Progenitor cell of endocrine pancreas (in vitro differentiated cells): Measurements from ENCODE around the gene ZNF329. TPM values are rescaled to one million over a fixed set of nuclear protein-coding genes. Genes with fewer than 3 reads are reported as not detected.

Experiments used
- DNase-seq: peaks from one replicate; pipeline ENCODE4 v3.0.0; 2021; ENCODE audit warnings: low spot score; ENCODE audit not compliant: unreplicated experiment
- H3K27ac Mint-ChIP-seq: 2 replicates; pipeline ENCODE4 v1.8.0; 2021; ENCODE audit warnings: mild to moderate bottlenecking, moderate library complexity, mixed read lengths
- H3K27me3 Mint-ChIP-seq: 2 replicates; pipeline ENCODE4 v1.8.0; 2021; ENCODE audit warnings: mixed read lengths
- H3K36me3 Mint-ChIP-seq: 2 replicates; pipeline ENCODE4 v1.8.0; 2022; ENCODE audit warnings: mixed read lengths; ENCODE audit not compliant: insufficient read depth
- H3K4me1 Mint-ChIP-seq: 2 replicates; pipeline ENCODE4 v1.8.0; 2021; ENCODE audit warnings: low read depth, mixed read lengths
- H3K4me3 Mint-ChIP-seq: 2 replicates; pipeline ENCODE4 v1.8.0; 2021; ENCODE audit warnings: low read depth, mild to moderate bottlenecking, moderate library complexity, mixed read lengths
- H3K9me3 Mint-ChIP-seq: 2 replicates; pipeline ENCODE4 v1.8.0; 2021; ENCODE audit warnings: low read depth, mixed read lengths
- total RNA-seq: library from RNA; stranded (reverse); gene quantifications from 2 replicates; pipeline ENCODE4 v1.2.1, GENCODE V29; 2021
- TF ChIP-seq, protein P1 (sequence below): fragments of 200-600 bp; sonication (generic); IDR thresholded peaks from one replicate; pipeline ENCODE4 v1.5.0; 2021; ENCODE audit warnings: antibody characterized with exemption, mild to moderate bottlenecking; ENCODE audit not compliant: unreplicated experiment

Gene ZNF329
- total RNA-seq, 1 donor from 2014 or later, result 17.0 TPM

DNA sequence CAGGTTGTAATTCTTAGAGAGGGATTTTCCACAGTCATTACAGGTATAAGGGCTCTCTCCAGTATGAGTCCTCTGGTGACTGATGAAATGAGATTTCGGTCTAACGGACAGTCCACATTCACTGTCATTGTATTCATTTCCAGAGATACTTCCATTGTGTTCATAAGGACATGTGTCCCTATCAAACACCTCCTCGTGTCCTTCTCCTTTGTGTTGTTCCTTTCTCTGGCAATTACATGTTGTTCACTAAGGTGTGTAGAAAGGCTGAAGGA, 42.1 kb downstream of the ZNF329 start:
- no peak for DNase-seq
- no peaks in the 10 kb centered on the region for H3K27me3 Mint-ChIP-seq
- H3K9me3 Mint-ChIP-seq, result peaks cover 49% of the 10 kb centered on the region
- TF ChIP-seq, protein P1, sequence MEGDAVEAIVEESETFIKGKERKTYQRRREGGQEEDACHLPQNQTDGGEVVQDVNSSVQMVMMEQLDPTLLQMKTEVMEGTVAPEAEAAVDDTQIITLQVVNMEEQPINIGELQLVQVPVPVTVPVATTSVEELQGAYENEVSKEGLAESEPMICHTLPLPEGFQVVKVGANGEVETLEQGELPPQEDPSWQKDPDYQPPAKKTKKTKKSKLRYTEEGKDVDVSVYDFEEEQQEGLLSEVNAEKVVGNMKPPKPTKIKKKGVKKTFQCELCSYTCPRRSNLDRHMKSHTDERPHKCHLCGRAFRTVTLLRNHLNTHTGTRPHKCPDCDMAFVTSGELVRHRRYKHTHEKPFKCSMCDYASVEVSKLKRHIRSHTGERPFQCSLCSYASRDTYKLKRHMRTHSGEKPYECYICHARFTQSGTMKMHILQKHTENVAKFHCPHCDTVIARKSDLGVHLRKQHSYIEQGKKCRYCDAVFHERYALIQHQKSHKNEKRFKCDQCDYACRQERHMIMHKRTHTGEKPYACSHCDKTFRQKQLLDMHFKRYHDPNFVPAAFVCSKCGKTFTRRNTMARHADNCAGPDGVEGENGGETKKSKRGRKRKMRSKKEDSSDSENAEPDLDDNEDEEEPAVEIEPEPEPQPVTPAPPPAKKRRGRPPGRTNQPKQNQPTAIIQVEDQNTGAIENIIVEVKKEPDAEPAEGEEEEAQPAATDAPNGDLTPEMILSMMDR, result no peak
- peaks cover 7% of the 10 kb centered on the region for H3K36me3 Mint-ChIP-seq
- no peaks in the 10 kb centered on the region for H3K4me1 Mint-ChIP-seq
- H3K27ac Mint-ChIP-seq, result no peak overlapping the region
- no peak overlapping the region for H3K4me3 Mint-ChIP-seq

DNA sequence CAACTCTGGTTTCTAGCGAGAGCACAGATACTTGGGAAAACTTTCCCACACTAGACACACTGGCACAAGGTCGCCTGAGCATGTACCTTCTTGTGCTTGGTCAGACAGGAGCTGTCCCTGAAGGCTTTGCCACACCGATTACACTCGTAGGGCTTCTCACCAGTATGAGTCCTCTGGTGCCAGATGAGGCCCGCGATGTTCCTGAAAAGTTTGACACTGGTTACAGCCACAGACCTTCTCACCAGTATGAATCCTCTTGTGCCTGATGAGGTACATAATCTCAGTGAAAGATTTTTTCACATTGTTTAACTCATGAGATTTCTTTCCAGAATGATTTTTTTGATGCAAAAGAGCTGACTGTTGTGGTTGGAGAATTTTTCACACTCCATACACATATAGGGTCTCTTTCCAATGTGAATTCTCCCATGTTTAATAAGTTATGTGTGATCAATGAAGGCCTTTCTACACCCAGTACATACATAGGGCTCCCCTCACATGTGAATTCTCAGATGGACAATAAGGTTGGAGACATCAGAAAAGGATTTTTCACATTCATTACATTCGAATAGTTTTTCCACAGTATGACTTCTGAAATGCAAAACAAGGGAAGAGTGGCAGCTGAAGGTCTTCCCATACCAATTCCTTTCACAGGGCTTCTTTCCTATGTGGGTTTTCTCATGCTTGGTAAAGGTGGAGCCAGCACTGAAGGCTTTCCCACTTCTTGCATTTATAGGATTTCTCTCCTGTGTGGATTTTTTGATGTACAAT, 42.6 kb downstream of the ZNF329 start:
- H3K27me3 Mint-ChIP-seq, result no peaks in the 10 kb centered on the region
- H3K27ac Mint-ChIP-seq, result no peak overlapping the region
- H3K9me3 Mint-ChIP-seq, result peaks cover 50% of the 10 kb centered on the region
- no peak for DNase-seq
- no peaks in the 10 kb centered on the region for H3K4me1 Mint-ChIP-seq
- no peak overlapping the region for H3K4me3 Mint-ChIP-seq
- TF ChIP-seq, protein P1, result no peak
- H3K36me3 Mint-ChIP-seq, result peaks cover 7% of the 10 kb centered on the region

DNA sequence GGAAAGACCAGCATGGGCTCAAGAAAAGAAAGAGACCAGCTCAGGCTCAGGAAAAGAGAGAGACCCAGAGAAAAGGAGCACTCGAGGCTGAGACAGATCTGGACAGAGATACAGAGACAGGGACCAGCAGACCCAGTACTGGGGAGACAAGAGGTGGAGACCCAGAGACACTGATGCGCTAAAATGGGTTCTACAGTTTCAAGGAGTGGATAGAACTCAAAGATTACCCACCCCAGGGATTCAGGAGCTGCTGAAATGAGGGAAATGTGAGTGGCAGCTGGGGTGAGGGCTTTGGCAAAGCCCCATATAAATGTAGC, 51.9 kb downstream of the ZNF329 start:
- peak overlapping the region; percentile 86 for H3K4me3 Mint-ChIP-seq
- no peak for DNase-seq
- H3K27ac Mint-ChIP-seq, result peak overlapping the region; percentile 100
- TF ChIP-seq, protein P1, result no peak
- H3K36me3 Mint-ChIP-seq, result peaks cover 14% of the 10 kb centered on the region
- no peaks in the 10 kb centered on the region for H3K27me3 Mint-ChIP-seq
- H3K4me1 Mint-ChIP-seq, result peaks cover 10% of the 10 kb centered on the region
- peaks cover 13% of the 10 kb centered on the region for H3K9me3 Mint-ChIP-seq

DNA sequence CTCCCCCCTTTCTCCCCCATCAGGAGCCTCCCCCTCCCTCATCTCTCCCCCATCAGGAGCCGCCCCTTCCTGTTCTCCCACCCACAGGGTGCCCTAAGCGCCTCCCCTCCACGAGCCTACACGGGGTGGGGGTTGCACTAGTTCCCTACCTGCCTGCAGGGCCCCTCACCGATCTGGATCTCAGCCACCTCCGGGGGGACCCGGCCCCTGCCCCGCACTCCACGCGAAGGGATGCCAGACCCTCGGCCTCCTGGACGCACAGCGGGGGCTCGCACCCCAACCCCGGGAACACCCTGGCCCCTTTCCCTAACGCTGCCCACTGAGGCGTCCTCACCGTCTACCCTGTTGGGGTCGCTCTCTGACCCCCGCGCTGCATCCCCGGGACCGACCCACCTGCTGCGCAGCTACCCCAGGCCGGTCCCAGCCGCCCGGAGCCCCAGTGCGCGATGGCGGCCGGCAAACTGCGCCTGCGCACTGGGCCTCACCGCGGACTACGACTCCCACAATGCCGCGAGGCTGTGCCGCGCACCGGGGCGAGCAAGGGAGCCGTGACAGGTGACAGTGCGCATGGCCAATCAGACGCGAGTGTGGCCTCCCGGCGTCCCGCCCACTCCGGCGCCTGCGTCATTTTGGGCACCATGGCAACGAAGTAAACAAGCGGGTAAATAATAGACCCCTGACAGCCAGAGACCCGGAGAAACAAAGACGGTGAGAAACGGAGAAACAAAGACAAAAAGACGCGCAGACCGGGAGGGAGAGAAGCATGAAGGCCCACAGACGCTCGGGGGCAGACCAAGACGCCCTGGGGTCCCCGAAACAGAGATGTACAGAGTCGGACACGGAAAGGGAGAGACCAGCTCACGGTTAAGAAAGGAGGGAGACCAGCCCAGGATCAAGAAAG, 52.6 kb downstream of the ZNF329 start, which contains the start of gene ZSCAN18:
TSS of gene ZSCAN18 (minus strand) at position 451 of the 901 bp plus-strand sequence. CDS start 7,964 bp downstream, outside the sequence.
- DNase-seq, result peak; percentile 99
- TF ChIP-seq, protein P1, result no peak
- peak within 1 kb of the TSS; percentile 86 for H3K4me3 Mint-ChIP-seq
- peaks cover 18% of the 10 kb centered on the region for H3K36me3 Mint-ChIP-seq
- no peaks in the 10 kb centered on the region for H3K27me3 Mint-ChIP-seq
- H3K9me3 Mint-ChIP-seq, result peaks cover 7% of the 10 kb centered on the region
- peak within 1 kb of the TSS; percentile 100 for H3K27ac Mint-ChIP-seq
- H3K4me1 Mint-ChIP-seq, result peaks cover 10% of the 10 kb centered on the region

DNA sequence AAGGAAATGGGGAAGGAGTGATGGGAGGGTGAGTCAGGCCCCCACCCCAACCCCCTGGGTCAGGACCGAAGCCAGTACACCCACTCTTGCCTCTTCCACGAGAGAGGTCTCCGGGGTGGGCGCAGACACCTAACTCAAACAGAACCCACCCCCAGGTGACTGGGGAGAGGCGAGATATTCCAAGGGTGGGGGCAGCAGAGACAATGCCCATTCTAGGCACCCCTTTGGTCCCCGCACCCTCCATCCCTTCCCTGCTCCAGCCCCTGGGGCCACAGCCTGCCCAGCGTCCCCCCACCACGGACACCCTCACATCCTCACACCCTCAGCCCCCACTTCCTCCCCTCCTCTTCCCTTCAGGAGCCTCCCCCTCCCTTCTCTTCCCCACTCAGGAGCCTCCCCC, 53.2 kb downstream of the ZNF329 start:
- H3K27ac Mint-ChIP-seq, result peak overlapping the region; percentile 92
- no peaks in the 10 kb centered on the region for H3K27me3 Mint-ChIP-seq
- H3K36me3 Mint-ChIP-seq, result peaks cover 16% of the 10 kb centered on the region
- TF ChIP-seq, protein P1, result no peak
- peaks cover 10% of the 10 kb centered on the region for H3K4me1 Mint-ChIP-seq
- H3K9me3 Mint-ChIP-seq, result peaks cover 5% of the 10 kb centered on the region
- H3K4me3 Mint-ChIP-seq, result peak overlapping the region; percentile 86
- no peak for DNase-seq
